Uterus (tissue), 2 donors: Measurements from ENCODE around the gene ADD1.

ENCODE experiments used
- POLR2A ChIP-seq, 2 donors: fragments of 450-650 bp; IDR thresholded peaks; one replicate each; pipeline ENCODE4 v1.6.1; 2016; ENCODE audit warnings: antibody characterized with exemption in 2 of 2, mild to moderate bottlenecking in 1 of 2, moderate library complexity in 1 of 2
- TF ChIP-seq, protein P1 (sequence below), 4 experiments: fragments of 200-600 bp in 2 of 4; fragments of 450-650 bp in 2 of 4; sonication (generic) in 2 of 4; IDR thresholded peaks; one replicate each; pipeline ENCODE4 v1.5.1; 2016 to 2019; ENCODE audit warnings: antibody characterized with exemption in 4 of 4, mild to moderate bottlenecking in 2 of 4, moderate library complexity in 1 of 4

DNA sequence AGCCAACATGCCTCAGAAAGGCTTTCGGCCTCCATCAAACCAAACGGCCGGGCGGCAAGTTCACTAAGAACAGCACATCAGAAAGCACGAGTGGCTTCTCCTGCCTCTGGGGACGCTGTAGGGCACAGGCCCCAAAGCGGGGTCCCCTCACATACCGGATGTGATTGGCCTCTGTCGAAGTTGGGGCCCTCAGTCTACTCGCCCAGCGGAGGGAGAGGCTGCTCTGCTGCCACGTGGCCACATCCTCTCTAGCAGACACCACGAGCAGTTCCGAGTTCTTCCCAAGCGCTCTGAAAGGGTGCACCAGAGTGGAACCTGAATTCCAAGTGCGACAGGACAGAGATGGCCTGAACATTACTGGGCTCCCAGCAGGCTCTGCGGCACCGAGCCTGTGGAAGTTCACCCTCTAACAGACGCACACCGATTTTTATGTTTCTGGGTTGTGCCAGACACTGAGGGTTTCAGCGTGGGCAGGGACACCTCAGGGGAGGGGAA is 98.4 kb downstream of the ADD1 start:
- TF ChIP-seq, protein P1, sequence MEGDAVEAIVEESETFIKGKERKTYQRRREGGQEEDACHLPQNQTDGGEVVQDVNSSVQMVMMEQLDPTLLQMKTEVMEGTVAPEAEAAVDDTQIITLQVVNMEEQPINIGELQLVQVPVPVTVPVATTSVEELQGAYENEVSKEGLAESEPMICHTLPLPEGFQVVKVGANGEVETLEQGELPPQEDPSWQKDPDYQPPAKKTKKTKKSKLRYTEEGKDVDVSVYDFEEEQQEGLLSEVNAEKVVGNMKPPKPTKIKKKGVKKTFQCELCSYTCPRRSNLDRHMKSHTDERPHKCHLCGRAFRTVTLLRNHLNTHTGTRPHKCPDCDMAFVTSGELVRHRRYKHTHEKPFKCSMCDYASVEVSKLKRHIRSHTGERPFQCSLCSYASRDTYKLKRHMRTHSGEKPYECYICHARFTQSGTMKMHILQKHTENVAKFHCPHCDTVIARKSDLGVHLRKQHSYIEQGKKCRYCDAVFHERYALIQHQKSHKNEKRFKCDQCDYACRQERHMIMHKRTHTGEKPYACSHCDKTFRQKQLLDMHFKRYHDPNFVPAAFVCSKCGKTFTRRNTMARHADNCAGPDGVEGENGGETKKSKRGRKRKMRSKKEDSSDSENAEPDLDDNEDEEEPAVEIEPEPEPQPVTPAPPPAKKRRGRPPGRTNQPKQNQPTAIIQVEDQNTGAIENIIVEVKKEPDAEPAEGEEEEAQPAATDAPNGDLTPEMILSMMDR (IDR thresholded peaks at IDR 0.05) = no peak
- TF ChIP-seq POLR2A (IDR thresholded peaks at IDR 0.05) = no peak
